SK-N-MC (cell line): Measurements from ENCODE around the gene SLC5A11.

Source experiments
- EZH2 ChIP-seq: fragments of 200-600 bp; sonication (generic); IDR thresholded peaks from one replicate; pipeline ENCODE4 v1.6.1; 2017; ENCODE audit warnings: antibody characterized with exemption
- FOXP2 ChIP-seq: optimal IDR thresholded peaks from 2 replicates; pipeline ENCODE3; 2011; ENCODE audit warnings: mild to moderate bottlenecking, moderate library complexity; ENCODE audit not compliant: insufficient read depth; ENCODE audit errors: extremely low read length, control extremely low read depth
- POLR2AphosphoS5 ChIP-seq: IDR thresholded peaks from 2 replicates; pipeline ENCODE4 v1.6.1; 2012; ENCODE audit warnings: mild to moderate bottlenecking, low read depth, low read length, borderline replicate concordance

- TF ChIP-seq EZH2 (no peak), POLR2AphosphoS5 (no peak), FOXP2 (no peak)
Measured at GRCh38 chr16:24826817-24827566, 18.8 kb upstream of the SLC5A11 start.
